Measurements from ENCODE around the gene ALDH1L2.
"Not testable (repeated sequence)": the region's sequence is repeated elsewhere in the genome, so short reads cannot be mapped to it uniquely, and the experiment has no call there.

GRCh38 chr12:104977688-104978087 lies 106.6 kb downstream of the ALDH1L2 start:
- TF ChIP-seq CTCF, POLR2A (IDR thresholded peaks at IDR 0.05): not testable (repeated sequence)
